ENCODE results near the gene LRCH1.

- no peak for TF ChIP-seq CTCF (IDR thresholded peaks at IDR 0.05)
- TF ChIP-seq POLR2A (IDR thresholded peaks at IDR 0.05): no peak
Observed at GRCh38 chr13:46624353-46624752, 71.4 kb downstream of the LRCH1 start.
